Osteocyte (in vitro differentiated cells): ENCODE data around the gene C9orf43. TPM values are rescaled to one million over a fixed set of nuclear protein-coding genes. Genes with fewer than 3 reads are reported as not detected.

Experiments
- DNase-seq: peaks from one replicate; pipeline ENCODE4 v3.0.0; 2021; ENCODE audit warnings: mixed read lengths; ENCODE audit not compliant: unreplicated experiment; ENCODE audit errors: extremely low spot score
- H3K27ac Mint-ChIP-seq: one replicate; pipeline ENCODE4 v1.8.0; 2021; ENCODE audit warnings: mild to moderate bottlenecking, mixed read lengths; ENCODE audit not compliant: unreplicated experiment
- H3K27me3 Mint-ChIP-seq: one replicate; pipeline ENCODE4 v1.8.0; 2021; ENCODE audit warnings: mixed read lengths; ENCODE audit not compliant: unreplicated experiment
- H3K36me3 Mint-ChIP-seq: one replicate; pipeline ENCODE4 v1.8.0; 2021; ENCODE audit warnings: mixed read lengths; ENCODE audit not compliant: unreplicated experiment
- H3K4me1 Mint-ChIP-seq: one replicate; pipeline ENCODE4 v1.8.0; 2021; ENCODE audit warnings: mixed read lengths; ENCODE audit not compliant: unreplicated experiment
- H3K4me3 Mint-ChIP-seq: one replicate; pipeline ENCODE4 v1.8.0; 2021; ENCODE audit warnings: mild to moderate bottlenecking, moderate library complexity, mixed read lengths; ENCODE audit not compliant: unreplicated experiment
- H3K9me3 Mint-ChIP-seq: one replicate; pipeline ENCODE4 v1.8.0; 2021; ENCODE audit warnings: mixed read lengths; ENCODE audit not compliant: unreplicated experiment
- total RNA-seq: library from RNA; stranded (reverse); gene quantifications from 2 replicates; pipeline ENCODE4 v1.2.1, GENCODE V29; 2021
- TF ChIP-seq, protein P1 (sequence below): fragments of 200-600 bp; sonication (generic); IDR thresholded peaks from 2 replicates; pipeline ENCODE4 v1.5.0; 2021; ENCODE audit warnings: antibody characterized with exemption, mild to moderate bottlenecking, moderate library complexity

Gene C9orf43
- total RNA-seq, 1 donor from 2014 or later, result 0.43 TPM

DNA sequence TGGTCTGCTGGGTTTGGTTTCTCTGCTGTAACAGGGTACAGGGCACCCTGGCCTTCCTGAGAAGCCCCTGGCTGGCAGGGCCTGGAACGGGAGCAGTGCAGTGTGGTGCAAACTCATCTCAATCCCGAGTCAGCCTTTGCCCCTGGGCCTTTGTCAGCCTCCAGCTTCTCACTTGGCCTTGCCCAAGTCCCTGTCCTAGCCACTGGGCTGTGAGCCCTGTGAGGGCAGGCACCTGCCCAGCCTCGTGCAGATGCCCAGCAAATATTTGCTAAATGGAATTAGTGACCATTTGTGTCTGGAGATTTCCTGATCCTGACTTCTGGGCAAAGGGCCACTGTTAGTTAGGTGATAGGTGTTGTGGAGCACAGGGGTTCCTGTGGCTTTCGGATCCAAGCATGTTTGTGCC lies 66.0 kb downstream of the C9orf43 start:
- DNase-seq, result peak; percentile 70
- Mint-ChIP-seq H3K36me3 (no peaks in the 10 kb centered on the region), H3K27ac (no peak overlapping the region), H3K4me1 (peaks cover 5% of the 10 kb centered on the region), H3K4me3 (no peak overlapping the region), H3K9me3 (peaks cover 9% of the 10 kb centered on the region), H3K27me3 (peaks cover 17% of the 10 kb centered on the region)
- TF ChIP-seq, protein P1, sequence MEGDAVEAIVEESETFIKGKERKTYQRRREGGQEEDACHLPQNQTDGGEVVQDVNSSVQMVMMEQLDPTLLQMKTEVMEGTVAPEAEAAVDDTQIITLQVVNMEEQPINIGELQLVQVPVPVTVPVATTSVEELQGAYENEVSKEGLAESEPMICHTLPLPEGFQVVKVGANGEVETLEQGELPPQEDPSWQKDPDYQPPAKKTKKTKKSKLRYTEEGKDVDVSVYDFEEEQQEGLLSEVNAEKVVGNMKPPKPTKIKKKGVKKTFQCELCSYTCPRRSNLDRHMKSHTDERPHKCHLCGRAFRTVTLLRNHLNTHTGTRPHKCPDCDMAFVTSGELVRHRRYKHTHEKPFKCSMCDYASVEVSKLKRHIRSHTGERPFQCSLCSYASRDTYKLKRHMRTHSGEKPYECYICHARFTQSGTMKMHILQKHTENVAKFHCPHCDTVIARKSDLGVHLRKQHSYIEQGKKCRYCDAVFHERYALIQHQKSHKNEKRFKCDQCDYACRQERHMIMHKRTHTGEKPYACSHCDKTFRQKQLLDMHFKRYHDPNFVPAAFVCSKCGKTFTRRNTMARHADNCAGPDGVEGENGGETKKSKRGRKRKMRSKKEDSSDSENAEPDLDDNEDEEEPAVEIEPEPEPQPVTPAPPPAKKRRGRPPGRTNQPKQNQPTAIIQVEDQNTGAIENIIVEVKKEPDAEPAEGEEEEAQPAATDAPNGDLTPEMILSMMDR, result no peak

DNA sequence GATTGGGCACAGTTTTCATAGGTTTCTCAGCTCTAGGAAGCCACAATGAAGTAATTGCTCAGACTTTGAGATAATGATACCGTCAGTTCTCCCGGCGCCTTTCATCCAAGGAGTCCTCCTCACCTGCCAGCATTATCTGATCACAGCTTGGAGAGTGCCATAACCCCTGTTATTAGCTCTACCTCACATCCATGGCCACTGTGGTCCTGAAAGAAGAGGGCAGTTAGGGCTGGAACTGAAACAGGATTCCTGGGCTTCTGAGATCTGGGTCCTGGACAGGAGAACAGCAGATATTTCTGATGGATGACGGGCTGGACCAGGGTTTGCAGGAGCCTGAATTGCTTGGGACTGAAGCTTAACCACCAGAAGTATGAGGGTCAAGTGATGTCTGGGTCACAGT lies 66.5 kb downstream of the C9orf43 start:
- no peaks in the 10 kb centered on the region for H3K36me3 Mint-ChIP-seq
- TF ChIP-seq, protein P1, result no peak
- peaks cover 6% of the 10 kb centered on the region for H3K4me1 Mint-ChIP-seq
- H3K9me3 Mint-ChIP-seq, result peaks cover 5% of the 10 kb centered on the region
- H3K27ac Mint-ChIP-seq, result no peak overlapping the region
- no peak overlapping the region for H3K4me3 Mint-ChIP-seq
- H3K27me3 Mint-ChIP-seq, result peaks cover 17% of the 10 kb centered on the region
- peak; percentile 42 for DNase-seq

DNA sequence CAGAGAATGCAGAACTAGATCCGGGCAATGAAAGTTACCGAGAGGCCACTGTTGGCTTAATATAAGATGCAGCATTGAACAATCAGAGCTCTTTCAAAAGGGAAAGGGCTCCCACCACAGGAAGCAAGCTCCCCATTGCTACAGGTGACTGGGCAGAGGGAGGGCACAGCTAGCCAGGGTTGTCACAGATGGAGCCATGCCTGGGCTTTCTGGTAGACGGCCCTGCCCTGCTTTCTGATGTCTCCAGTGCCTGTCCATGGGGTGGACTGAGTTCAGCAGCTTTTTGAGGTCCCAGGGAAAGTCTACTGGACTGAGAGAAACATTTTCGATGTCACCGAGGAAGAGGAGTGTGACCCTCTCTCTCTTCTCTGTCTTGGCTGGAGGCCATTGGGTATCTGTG lies 67.1 kb downstream of the C9orf43 start:
- TF ChIP-seq, protein P1, result no peak
- Mint-ChIP-seq H3K27me3 (peaks cover 17% of the 10 kb centered on the region), H3K4me1 (peaks cover 6% of the 10 kb centered on the region), H3K27ac (no peak overlapping the region), H3K9me3 (no peaks in the 10 kb centered on the region), H3K4me3 (no peak overlapping the region), H3K36me3 (no peaks in the 10 kb centered on the region)
- peak; percentile 68 for DNase-seq

DNA sequence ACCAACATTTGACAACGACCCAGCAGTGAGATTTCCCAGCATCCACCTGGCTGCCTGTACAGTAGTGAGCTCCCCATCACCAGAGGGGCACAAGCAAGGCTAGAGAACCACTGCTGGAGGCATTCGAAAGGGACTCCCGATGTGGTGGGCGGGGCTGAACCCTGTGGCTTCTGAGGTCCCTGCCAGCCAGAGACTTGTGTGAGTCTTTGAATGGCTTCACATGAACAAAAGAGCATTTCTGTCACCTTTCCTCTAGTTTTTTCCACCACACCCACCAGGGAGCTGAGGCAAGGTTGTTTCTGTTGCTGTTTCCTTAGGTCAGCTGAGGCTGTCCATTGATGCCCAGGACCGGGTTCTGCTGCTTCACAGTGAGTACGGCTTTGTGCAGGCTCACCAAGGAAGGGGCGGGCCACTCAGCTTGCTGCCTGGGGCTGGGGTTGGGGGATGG lies 68.7 kb downstream of the C9orf43 start:
- TF ChIP-seq, protein P1, result no peak
- no peak for DNase-seq
- no peak overlapping the region for H3K4me3 Mint-ChIP-seq
- H3K9me3 Mint-ChIP-seq, result no peaks in the 10 kb centered on the region
- H3K27me3 Mint-ChIP-seq, result peaks cover 17% of the 10 kb centered on the region
- H3K27ac Mint-ChIP-seq, result no peak overlapping the region
- peaks cover 10% of the 10 kb centered on the region for H3K4me1 Mint-ChIP-seq
- H3K36me3 Mint-ChIP-seq, result no peaks in the 10 kb centered on the region

Other genes starting within 250 kb of the C9orf43 start
- gene FKBP15, start 189.5 kb upstream of the C9orf43 start, total RNA-seq, result 30.8 and 31.9 TPM in 2 replicates
- 22.1 and 22.4 TPM in 2 replicates for gene SLC31A1, start 189.2 kb upstream of the C9orf43 start, total RNA-seq
- 26.3 and 28.2 TPM in 2 replicates for gene CDC26, start 135.2 kb upstream of the C9orf43 start, total RNA-seq
- gene PRPF4, start 135.1 kb upstream of the C9orf43 start, total RNA-seq, result 21.0 and 22.0 TPM in 2 replicates
- not detected in 2 replicates for gene RNF183, start 107.4 kb upstream of the C9orf43 start, total RNA-seq
- 2.2 and 3.4 TPM in 2 replicates for gene WDR31, start 70.5 kb upstream of the C9orf43 start, total RNA-seq
- not detected in 2 replicates for gene BSPRY, start 61.2 kb upstream of the C9orf43 start, total RNA-seq
- 12.2 and 12.7 TPM in 2 replicates for gene HDHD3, start 33.8 kb upstream of the C9orf43 start, total RNA-seq
- 26.2 and 27.4 TPM in 2 replicates for gene ALAD, start 9.5 kb upstream of the C9orf43 start, total RNA-seq
- gene POLE3, start 72 bp upstream of the C9orf43 start, total RNA-seq, result 32.0 and 35.5 TPM in 2 replicates
- gene RGS3, start 53.0 kb downstream of the C9orf43 start, total RNA-seq, result 53.8 and 67.8 TPM in 2 replicates